Neuron (in vitro differentiated cells): Measurements from ENCODE around the gene FCHSD2.
"Not testable (repeated sequence)": the region's sequence is repeated elsewhere in the genome, so short reads cannot be mapped to it uniquely, and the experiment has no call there.

Experiments used
- H2AFZ ChIP-seq: one replicate; pipeline ENCODE4 v1.6.1; 2013; ENCODE audit warnings: low read depth, mild to moderate bottlenecking, inconsistent platforms, low read length, moderate library complexity
- H3K27me3 ChIP-seq: one replicate; pipeline ENCODE4 v1.6.1; 2013; ENCODE audit warnings: low read length; ENCODE audit not compliant: insufficient read depth
- H3K36me3 ChIP-seq: one replicate; pipeline ENCODE4 v1.6.1; 2013; ENCODE audit warnings: low read length; ENCODE audit not compliant: insufficient read depth
- H3K4me1 ChIP-seq: one replicate; pipeline ENCODE4 v1.6.1; 2013; ENCODE audit warnings: low read length; ENCODE audit not compliant: insufficient read depth
- H3K4me3 ChIP-seq: 2 replicates; pipeline ENCODE4 v1.5.1; 2013; ENCODE audit warnings: mild to moderate bottlenecking, low read length, moderate library complexity
- H3K9me3 ChIP-seq: one replicate; pipeline ENCODE4 v1.6.1; 2013; ENCODE audit warnings: low read length

The FCHSD2 gene

GRCh38 chr11:72832301-72833082 lies 309.6 kb downstream of the FCHSD2 start:
- H3K27me3 ChIP-seq: no peaks in the 10 kb centered on the region
- no peak overlapping the region for H3K4me3 ChIP-seq
- H3K4me1 ChIP-seq: peaks cover 4% of the 10 kb centered on the region
- H2AFZ ChIP-seq: no peak overlapping the region
- H3K9me3 ChIP-seq: no peaks in the 10 kb centered on the region
- peaks cover 2% of the 10 kb centered on the region for H3K36me3 ChIP-seq

- Histone ChIP-seq H3K36me3 (no peaks in the 10 kb centered on the region), H3K9me3 (no peaks in the 10 kb centered on the region), H3K27me3 (no peaks in the 10 kb centered on the region), H2AFZ (no peak overlapping the region), H3K4me1 (peaks cover 4% of the 10 kb centered on the region), H3K4me3 (no peak overlapping the region)
Measured at GRCh38 chr11:72831521-72832300, 310.4 kb downstream of the FCHSD2 start.

GRCh38 chr11:72829884-72830533 lies 312.1 kb downstream of the FCHSD2 start:
- Histone ChIP-seq H3K4me3 (no peak overlapping the region), H3K36me3 (no peaks in the 10 kb centered on the region), H3K9me3 (no peaks in the 10 kb centered on the region), H2AFZ (no peak overlapping the region), H3K4me1 (peaks cover 4% of the 10 kb centered on the region), H3K27me3 (no peaks in the 10 kb centered on the region)

- Histone ChIP-seq H3K36me3 (no peaks in the 10 kb centered on the region), H3K4me3 (no peak overlapping the region), H2AFZ (no peak overlapping the region), H3K9me3 (no peaks in the 10 kb centered on the region), H3K4me1 (peaks cover 4% of the 10 kb centered on the region), H3K27me3 (no peaks in the 10 kb centered on the region)
Measured at GRCh38 chr11:72829178-72829577, 312.9 kb downstream of the FCHSD2 start.

GRCh38 chr11:72828692-72829101 lies 313.4 kb downstream of the FCHSD2 start:
- Histone ChIP-seq H2AFZ (no peak overlapping the region), H3K27me3 (no peaks in the 10 kb centered on the region), H3K4me1 (peaks cover 4% of the 10 kb centered on the region), H3K4me3 (no peak overlapping the region), H3K9me3 (no peaks in the 10 kb centered on the region), H3K36me3 (no peaks in the 10 kb centered on the region)

GRCh38 chr11:72828081-72828567 lies 314.0 kb downstream of the FCHSD2 start:
- no peak overlapping the region for H3K4me3 ChIP-seq
- H3K36me3 ChIP-seq: no peaks in the 10 kb centered on the region
- no peaks in the 10 kb centered on the region for H3K27me3 ChIP-seq
- no peaks in the 10 kb centered on the region for H3K9me3 ChIP-seq
- no peak overlapping the region for H2AFZ ChIP-seq
- H3K4me1 ChIP-seq: peaks cover 4% of the 10 kb centered on the region

- not testable (repeated sequence) for H3K4me3 ChIP-seq, H2AFZ ChIP-seq, H3K9me3 ChIP-seq, H3K4me1 ChIP-seq, H3K27me3 ChIP-seq, H3K36me3 ChIP-seq
Measured at GRCh38 chr11:72827656-72828055, 314.5 kb downstream of the FCHSD2 start.

GRCh38 chr11:72826942-72827480 lies 315.1 kb downstream of the FCHSD2 start:
- Histone ChIP-seq H3K4me3 (no peak overlapping the region), H2AFZ (no peak overlapping the region), H3K27me3 (no peaks in the 10 kb centered on the region), H3K9me3 (no peaks in the 10 kb centered on the region), H3K36me3 (no peaks in the 10 kb centered on the region), H3K4me1 (peaks cover 8% of the 10 kb centered on the region)

GRCh38 chr11:72826191-72826941 lies 315.8 kb downstream of the FCHSD2 start:
- no peak overlapping the region for H3K4me3 ChIP-seq
- H3K27me3 ChIP-seq: no peaks in the 10 kb centered on the region
- no peaks in the 10 kb centered on the region for H3K36me3 ChIP-seq
- H3K4me1 ChIP-seq: peaks cover 9% of the 10 kb centered on the region
- H3K9me3 ChIP-seq: no peaks in the 10 kb centered on the region
- H2AFZ ChIP-seq: no peak overlapping the region

- Histone ChIP-seq H3K9me3 (no peaks in the 10 kb centered on the region), H3K27me3 (no peaks in the 10 kb centered on the region), H3K4me1 (peaks cover 13% of the 10 kb centered on the region), H3K4me3 (no peak overlapping the region), H2AFZ (no peak overlapping the region), H3K36me3 (no peaks in the 10 kb centered on the region)
Measured at GRCh38 chr11:72825661-72826060, 316.5 kb downstream of the FCHSD2 start.

- no peaks in the 10 kb centered on the region for H3K27me3 ChIP-seq
- H3K4me3 ChIP-seq: no peak overlapping the region
- no peaks in the 10 kb centered on the region for H3K36me3 ChIP-seq
- H3K9me3 ChIP-seq: no peaks in the 10 kb centered on the region
- H3K4me1 ChIP-seq: peaks cover 13% of the 10 kb centered on the region
- no peak overlapping the region for H2AFZ ChIP-seq
Measured at GRCh38 chr11:72824811-72825505, 317.2 kb downstream of the FCHSD2 start.

- Histone ChIP-seq H3K27me3 (no peaks in the 10 kb centered on the region), H3K4me1 (peaks cover 13% of the 10 kb centered on the region), H2AFZ (no peak overlapping the region), H3K9me3 (no peaks in the 10 kb centered on the region), H3K36me3 (no peaks in the 10 kb centered on the region), H3K4me3 (no peak overlapping the region)
Measured at GRCh38 chr11:72824020-72824419, 318.1 kb downstream of the FCHSD2 start.
